T-helper 9 cell (primary cell): ENCODE results near the gene KCNN2.

Source experiments
- DNase-seq: peaks from one replicate; pipeline ENCODE4 v3.0.0-alpha.2; 2020

Gene KCNN2

DNA sequence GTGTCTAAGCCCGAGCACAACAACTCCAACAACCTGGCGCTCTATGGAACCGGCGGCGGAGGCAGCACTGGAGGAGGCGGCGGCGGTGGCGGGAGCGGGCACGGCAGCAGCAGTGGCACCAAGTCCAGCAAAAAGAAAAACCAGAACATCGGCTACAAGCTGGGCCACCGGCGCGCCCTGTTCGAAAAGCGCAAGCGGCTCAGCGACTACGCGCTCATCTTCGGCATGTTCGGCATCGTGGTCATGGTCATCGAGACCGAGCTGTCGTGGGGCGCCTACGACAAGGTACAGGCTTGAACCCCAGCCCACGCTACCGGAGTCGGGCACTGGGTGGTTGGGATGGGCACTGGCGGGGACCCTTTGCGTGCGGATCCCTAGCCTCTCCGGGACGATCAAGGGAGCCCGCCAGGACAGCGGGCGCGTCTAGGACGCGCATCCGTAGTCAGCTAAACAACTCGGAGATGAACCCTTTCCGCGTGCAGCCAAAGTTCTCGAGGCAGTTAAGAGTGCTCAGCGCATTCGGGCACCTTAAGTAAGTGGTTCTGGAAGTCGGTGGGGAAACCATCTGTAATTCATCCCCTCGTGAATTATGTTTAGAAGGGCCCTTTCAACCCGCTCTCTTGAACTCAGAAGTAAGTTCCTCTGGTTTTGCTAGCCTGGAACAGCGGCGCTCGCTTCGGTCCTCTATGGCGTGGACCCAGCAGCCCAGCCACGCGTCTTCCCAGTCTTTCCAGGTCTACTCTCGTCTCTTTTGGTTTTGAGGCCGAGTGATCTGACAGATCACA lies 1.3 kb downstream of the KCNN2 start:
- no peak for DNase-seq

- no peak for DNase-seq
These were observed 2.0 kb downstream of the KCNN2 start for GRCh38 chr5:114363837-114364236.

GRCh38 chr5:114367029-114367428 lies 5.2 kb downstream of the KCNN2 start:
- no peak for DNase-seq

GRCh38 chr5:114369680-114370417 lies 8.0 kb downstream of the KCNN2 start:
- DNase-seq = no peak

DNA sequence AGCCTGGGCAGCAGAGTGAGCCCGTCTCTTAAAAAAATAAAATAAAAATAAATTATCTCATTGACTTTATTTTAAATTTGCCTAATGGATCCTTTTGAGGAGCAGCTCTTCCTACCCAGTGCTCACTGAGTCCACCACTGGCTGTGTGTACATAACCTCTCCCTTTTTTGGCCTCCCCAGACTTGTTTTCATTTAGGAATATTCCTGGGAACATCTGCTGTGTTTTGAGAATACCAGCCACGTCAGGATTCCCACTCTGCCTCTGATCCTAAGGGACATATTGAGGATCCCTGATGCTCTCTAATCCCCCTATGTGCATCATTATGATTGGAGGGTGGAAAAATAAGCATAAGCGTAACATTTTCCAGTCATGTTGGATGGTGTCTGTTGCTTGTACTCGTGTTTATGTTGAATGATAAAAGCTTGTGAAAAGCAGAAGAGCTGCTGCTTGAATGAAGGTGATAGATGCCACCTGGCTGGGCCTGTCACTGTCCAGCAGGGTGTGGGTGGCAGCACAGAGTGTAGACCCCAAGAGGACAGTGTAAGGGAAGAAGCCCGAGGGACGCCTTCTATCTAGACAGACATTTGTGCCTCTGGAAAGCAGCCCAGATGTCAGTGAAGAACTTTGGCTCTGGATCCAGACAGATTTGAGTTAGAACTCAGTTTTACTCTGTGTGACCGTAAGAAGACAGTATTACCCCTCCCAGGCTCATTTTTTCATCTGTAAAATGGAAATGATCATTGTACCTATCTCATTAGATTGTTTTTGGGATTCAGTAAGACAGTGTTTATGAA lies 15.4 kb downstream of the KCNN2 start:
- DNase-seq = no peak

GRCh38 chr5:114377946-114378345 lies 16.1 kb downstream of the KCNN2 start:
- no peak for DNase-seq

GRCh38 chr5:114380721-114381120 lies 18.9 kb downstream of the KCNN2 start:
- DNase-seq = no peak

DNA sequence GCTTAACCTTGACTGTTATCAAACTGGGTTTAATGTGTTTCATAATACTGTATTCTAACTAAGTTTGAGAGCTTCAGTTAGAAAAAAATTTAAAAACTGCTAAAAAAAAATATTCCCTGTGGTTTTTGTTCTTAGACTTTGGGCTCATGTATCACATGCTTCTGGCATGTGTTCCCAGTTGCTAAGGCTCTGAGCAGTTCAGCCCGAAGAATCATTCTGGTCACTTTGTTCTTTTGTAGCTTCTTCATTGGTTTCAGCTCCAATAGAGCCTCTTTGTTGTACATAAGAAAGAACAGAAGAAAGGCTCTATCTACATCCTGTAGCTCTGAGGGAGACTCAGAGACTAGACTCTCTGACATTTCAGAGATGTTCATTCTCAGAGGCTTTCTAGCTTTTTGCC lies 25.6 kb downstream of the KCNN2 start:
- no peak for DNase-seq

GRCh38 chr5:114390431-114390830 lies 28.6 kb downstream of the KCNN2 start:
- no peak for DNase-seq

GRCh38 chr5:114391321-114391720 lies 29.5 kb downstream of the KCNN2 start:
- DNase-seq = no peak

GRCh38 chr5:114393159-114393558 lies 31.3 kb downstream of the KCNN2 start:
- DNase-seq = no peak

GRCh38 chr5:114402206-114402605 lies 40.3 kb downstream of the KCNN2 start:
- DNase-seq = no peak

DNA sequence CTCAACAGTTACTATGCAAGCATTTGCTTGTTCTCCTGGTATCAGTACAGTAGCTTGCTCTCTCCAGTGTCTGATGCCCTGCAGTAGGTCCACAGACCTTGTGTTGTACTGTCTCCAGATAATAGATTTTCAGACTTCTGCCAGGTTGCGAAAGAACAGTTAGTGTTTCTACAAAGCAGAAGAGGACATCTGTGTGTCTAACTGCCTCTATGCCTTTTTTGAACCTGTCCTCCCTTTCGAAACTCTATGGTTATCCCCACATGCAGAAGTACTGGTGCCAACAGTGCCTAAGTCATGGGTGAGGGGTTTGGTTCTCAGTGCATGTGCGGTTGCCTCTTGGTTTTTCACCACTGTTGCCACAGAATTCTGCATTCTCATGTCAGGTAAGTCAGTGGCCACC lies 45.9 kb downstream of the KCNN2 start:
- DNase-seq = no peak

- DNase-seq = no peak
These were observed 47.0 kb downstream of the KCNN2 start for GRCh38 chr5:114408847-114409246.

DNA sequence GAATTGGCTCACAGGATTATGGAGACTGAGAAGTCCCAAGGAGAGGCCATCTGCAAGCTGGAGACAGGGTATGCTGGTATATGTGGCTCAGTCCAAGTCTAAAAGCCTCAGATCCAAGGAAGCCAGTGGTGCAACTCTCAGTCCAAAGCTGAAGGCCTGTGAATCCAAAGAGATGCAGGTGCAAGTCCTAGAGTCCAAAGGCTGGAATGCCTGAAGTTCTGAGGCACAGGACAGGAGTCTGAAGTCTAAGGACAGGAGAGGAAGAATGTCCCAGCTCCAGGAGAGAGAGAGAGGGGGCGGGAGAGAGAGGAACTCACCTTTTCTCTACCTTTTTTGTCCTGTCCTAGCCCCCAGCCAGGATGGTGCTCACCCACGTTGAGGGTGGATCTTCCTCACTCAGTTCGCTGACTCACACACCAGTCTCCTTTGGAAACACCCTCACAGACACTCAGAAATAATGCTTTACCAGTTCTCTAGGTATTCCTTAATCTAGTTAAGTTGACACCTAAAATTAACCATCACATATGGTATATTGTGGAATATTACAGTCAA lies 49.6 kb downstream of the KCNN2 start:
- no peak for DNase-seq

- DNase-seq = no peak
These were observed 50.8 kb downstream of the KCNN2 start for GRCh38 chr5:114412510-114413171.

GRCh38 chr5:114415760-114416159 lies 53.9 kb downstream of the KCNN2 start:
- DNase-seq = no peak

GRCh38 chr5:114416254-114416653 lies 54.4 kb downstream of the KCNN2 start:
- no peak for DNase-seq

- no peak for DNase-seq
These were observed 55.6 kb downstream of the KCNN2 start for GRCh38 chr5:114417519-114417918.

DNA sequence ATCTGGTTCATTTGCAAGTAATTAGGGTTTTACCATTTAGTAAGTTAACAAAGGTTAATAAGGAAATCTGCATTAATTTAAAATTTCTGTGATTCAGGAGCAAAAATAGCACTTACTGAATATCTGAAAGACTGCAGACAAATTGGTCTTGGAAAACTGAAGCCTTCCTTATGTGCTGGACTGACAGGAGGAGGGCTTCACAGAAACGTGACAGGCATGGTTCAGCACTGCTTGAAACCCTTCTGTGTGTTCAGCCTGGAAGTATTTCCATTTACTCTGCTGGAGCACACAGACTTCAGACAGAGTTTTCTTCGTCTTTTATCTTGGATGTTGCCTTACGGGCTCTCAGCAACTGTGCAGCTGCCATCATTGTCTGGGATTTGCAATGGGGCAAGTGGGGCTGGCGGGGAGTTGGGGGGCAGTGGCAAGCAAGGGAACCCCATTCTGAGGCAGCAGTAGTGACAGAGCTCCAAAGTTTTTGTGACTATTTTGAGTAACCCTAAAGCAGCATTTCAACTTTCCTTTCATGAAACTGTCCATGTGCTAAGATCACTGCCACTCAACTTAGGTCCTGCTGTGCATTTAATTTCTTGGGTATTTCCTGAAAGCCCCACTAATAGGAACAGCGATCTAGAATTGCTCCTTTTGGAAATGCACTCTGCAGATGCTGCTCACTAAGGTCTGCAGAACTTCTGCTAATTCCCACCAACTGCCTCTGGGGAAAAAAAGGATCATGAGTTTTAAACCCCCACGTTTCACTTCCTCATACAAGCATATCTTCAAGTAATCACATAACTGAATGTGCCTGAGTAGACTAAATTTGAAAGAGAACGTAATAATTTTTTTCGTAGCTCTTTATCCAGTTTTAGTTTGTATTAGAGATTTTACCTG lies 56.6 kb downstream of the KCNN2 start:
- DNase-seq = no peak

GRCh38 chr5:114419067-114419388 lies 57.2 kb downstream of the KCNN2 start:
- no peak for DNase-seq

GRCh38 chr5:114419959-114420358 lies 58.1 kb downstream of the KCNN2 start:
- DNase-seq = no peak
